Occipital lobe (tissue), 2 donors: ENCODE results near the gene GLTP. TPM values are rescaled to one million over a fixed set of nuclear protein-coding genes. Genes with fewer than 3 reads are reported as not detected.

Experiments used
- DNase-seq: peaks from one replicate; lab custom pipeline; 2025; lab: John Stamatoyannopoulos, UW
- total RNA-seq: library from RNA; depleted of rRNA; stranded (reverse); fragments of >200 nt; gene quantifications from one replicate; pipeline ENCODE4 v1.2.3, GENCODE V29; 2014

GLTP gene
- total RNA-seq, 1 donor from 2014 or later, result 15.6 TPM

DNA sequence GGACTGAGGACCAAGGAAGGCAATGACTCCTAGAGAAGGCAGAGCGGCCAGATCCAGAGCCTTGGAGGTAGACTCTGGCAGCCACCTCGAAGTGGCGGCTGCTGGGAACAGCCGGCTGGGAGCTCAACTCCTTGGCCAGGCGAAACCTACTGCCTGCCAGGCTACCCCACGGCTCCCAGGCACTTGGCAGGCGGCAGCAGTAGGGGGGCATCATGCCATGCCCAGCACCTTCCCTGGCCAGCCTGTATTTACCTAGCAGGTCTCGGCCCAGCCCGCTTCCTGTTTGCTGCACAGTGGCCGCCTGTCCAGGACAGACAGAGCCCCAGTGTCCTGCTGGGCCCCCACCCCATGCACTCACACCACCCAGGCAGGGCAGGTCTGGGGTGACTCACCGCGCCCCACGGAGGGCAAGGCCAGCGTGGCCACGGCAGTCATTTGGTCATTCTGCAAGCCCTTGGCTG lies 57.4 kb downstream of the GLTP start:
- no peak for DNase-seq

GRCh38 chr12:109822416-109822815 lies 57.9 kb downstream of the GLTP start:
- DNase-seq, result no peak

GRCh38 chr12:109821968-109822367 lies 58.4 kb downstream of the GLTP start:
- no peak for DNase-seq

- DNase-seq, result no peak
These were observed 59.4 kb downstream of the GLTP start for GRCh38 chr12:109820816-109821381.

GRCh38 chr12:109818905-109819500 lies 61.3 kb downstream of the GLTP start:
- no peak for DNase-seq

DNA sequence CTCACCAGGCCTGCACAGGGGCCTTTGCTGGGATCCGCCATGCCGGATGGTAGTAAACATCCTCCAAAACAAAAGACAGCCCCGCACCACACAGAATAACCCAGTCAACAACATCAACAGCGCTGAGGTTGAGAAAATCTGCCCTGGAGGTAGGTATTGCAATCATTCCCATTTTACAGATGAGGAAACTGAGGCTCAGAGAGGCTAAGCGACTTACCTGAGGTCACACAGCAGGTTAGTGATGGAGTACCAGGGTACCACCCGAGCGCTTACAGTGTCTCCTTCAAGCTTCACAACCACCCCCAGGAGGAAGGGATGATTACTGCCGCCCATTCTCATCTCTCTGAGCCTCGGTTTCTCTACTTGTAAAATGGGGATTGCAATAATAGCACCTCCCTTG lies 62.1 kb downstream of the GLTP start:
- no peak for DNase-seq

DNA sequence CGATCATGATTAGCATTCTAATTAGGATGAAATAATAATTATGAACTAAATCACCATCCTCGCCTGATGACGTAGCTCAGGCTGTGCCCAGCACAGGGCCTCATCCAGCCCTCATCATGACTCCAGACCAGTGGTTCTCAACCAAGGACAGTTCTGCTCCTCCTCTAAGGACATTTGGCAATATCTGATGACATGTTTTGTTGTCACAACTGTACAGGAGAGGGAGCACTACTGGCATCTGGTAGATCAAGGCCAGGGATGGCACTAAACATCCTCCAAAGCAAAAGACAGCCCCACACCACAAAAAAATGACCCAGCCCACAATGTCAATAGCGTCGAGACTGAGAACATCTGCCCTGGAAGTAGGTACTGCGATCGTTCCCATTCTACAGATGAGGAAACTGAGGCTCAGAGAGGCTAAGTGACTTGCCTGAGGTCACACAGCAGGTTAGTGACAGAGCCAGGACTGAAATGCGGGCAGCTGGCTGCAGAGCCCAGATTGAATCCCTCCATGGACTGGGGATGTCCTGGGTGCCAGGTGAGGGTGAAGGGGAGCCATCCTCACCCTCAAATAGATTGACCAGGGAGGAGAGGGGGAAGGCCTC lies 62.6 kb downstream of the GLTP start:
- no peak for DNase-seq

GRCh38 chr12:109816870-109817269 lies 63.5 kb downstream of the GLTP start:
- no peak for DNase-seq

GRCh38 chr12:109815757-109816617 lies 64.4 kb downstream of the GLTP start:
- DNase-seq, result no peak

DNA sequence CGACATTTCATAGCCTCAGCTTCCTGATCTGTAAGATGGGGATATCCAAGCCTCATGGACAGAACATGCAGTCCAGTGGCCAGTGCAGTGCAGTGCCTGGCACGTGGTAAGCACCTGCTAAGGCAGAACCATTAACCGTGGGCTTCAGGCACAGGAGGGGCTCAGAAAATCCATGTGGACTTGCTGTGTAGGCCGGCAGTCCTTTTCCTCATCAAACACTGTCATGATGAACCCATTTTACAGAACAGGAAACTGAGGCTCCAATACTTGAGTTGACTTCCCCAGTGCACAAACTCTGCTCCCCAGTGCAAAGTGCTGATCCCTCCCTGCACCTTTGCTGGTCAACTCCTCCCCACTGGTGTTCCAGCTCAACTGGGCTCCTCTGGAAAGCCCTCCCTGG lies 65.1 kb downstream of the GLTP start:
- no peak for DNase-seq

GRCh38 chr12:109814600-109815150 lies 65.7 kb downstream of the GLTP start:
- no peak for DNase-seq

DNA sequence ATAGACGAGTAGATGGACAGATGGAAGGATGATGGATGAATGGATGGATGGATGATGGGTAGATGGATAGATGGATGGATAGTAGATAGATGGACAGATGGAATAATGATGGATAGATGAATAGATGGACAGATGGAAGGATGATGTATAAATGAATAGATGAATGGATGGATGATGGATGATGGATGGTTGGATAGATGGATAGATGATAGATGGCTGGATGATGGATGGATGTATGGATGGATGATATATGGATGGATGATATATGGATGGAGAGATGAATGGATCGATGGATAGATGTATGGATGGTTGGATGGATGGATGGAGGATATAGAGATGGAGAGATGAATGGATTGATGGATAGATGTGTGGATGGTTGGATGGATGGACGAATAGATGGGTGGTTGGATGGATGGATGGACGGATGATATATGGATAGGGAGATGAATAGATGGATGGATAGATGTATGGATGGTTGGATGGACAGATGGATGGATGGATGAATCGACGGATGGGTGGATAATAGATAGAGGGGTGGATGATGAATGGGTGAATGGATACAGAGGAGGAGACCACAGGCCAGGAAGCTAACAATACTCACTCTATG lies 66.4 kb downstream of the GLTP start:
- DNase-seq, result no peak

DNA sequence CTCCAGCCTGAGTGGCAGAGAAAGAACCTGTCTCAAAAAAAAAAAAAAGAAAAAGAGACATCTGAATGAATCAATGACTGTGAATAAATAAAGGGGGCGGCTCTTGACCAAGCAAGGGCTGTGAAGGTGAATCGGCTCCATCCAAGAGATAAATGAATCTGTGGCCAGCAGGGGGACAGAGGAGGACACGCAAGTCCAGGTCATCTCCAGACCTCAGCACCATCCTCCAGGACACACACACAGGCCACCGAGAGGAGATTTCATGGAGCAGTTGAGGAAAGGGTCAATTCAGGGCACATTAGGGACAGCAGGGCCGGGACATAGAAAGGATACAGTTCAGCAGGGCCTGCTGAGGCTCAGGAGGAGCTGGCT lies 68.7 kb downstream of the GLTP start:
- no peak for DNase-seq

GRCh38 chr12:109810954-109811623 lies 69.3 kb downstream of the GLTP start:
- DNase-seq, result no peak

GRCh38 chr12:109808876-109809646 lies 71.3 kb downstream of the GLTP start:
- DNase-seq, result no peak

DNA sequence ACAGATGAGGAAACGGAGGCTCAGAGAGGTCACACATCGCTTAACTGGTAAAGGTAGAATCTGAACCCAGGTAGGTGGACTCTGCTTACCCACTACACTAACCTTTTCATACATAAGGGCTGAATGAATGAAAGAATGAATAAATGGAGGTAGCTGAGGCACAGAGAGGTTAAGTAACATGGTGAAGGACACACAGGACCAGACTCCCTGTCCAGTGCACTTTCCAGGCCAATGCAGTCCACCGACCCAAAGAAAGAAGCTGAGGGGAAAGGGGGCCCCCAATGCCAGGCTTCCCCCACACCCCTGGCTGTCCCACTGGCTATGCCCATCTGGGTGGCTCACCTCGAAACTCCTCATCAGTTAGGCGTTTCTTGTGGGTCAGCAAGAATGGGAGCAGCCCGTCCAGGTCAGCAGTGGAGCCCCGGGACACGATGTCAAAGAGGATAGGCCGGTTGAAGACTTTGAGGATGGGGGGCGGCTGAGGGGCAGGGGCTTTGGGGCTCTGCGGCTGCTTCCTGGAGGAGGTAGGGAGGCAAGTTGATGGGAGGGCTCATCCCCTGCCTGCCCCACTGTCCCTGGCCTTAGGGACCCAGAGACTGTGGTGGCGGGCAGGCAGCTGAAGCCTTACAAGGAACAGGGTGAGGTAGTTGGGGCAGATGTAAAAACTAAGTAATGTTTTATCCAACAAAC lies 72.2 kb downstream of the GLTP start:
- DNase-seq, result no peak

- peak; percentile 9 for DNase-seq
These were observed 75.2 kb downstream of the GLTP start for GRCh38 chr12:109804820-109805761.

DNA sequence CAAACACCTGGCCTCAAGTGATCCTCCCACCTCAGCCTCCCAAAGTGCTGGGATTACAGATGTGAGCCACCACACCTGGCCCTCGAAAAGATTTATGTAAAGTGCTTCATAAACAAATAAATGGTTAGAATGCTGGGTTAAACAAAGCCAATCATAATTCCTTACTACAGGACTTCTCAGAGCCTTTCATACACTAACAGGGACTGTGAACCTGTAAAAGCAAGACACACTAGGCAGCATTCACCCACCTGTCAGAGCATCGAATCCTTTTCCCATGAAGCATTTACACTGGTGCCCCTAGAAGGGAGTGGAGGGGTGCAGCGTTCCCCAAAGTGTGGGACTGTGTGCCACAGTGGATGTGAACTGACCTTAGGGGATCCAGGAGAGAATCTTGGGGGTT lies 76.7 kb downstream of the GLTP start:
- no peak for DNase-seq
